ENCODE measurements around the gene RASSF9. TPM values are rescaled to one million over a fixed set of nuclear protein-coding genes. Genes with fewer than 3 reads are reported as not detected.

The RASSF9 gene
- total RNA-seq, 6 experiments from 2014 or later, result 0.02 to 0.05 TPM; not detected in 4

GRCh38 chr12:85781766-85782165, 54.4 kb downstream of the RASSF9 start:
- Mint-ChIP-seq H3K4me3 (no peak overlapping the region), H3K36me3 (ENCODE audit: low read depth) (no peaks in the 10 kb centered on the region), H3K9me3 (peaks cover 4% of the 10 kb centered on the region), H3K27ac (no peak overlapping the region), H3K27me3 (ENCODE audit: insufficient read depth) (peaks cover 2% of the 10 kb centered on the region; the same call in 1 of the 2 replicates), H3K4me1 (ENCODE audit: low read depth) (no peaks in the 10 kb centered on the region)
- no peak for DNase-seq
- TF ChIP-seq, protein P1, sequence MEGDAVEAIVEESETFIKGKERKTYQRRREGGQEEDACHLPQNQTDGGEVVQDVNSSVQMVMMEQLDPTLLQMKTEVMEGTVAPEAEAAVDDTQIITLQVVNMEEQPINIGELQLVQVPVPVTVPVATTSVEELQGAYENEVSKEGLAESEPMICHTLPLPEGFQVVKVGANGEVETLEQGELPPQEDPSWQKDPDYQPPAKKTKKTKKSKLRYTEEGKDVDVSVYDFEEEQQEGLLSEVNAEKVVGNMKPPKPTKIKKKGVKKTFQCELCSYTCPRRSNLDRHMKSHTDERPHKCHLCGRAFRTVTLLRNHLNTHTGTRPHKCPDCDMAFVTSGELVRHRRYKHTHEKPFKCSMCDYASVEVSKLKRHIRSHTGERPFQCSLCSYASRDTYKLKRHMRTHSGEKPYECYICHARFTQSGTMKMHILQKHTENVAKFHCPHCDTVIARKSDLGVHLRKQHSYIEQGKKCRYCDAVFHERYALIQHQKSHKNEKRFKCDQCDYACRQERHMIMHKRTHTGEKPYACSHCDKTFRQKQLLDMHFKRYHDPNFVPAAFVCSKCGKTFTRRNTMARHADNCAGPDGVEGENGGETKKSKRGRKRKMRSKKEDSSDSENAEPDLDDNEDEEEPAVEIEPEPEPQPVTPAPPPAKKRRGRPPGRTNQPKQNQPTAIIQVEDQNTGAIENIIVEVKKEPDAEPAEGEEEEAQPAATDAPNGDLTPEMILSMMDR (IDR thresholded peaks at IDR 0.05), result no peak

GRCh38 chr12:85779768-85780167, 56.4 kb downstream of the RASSF9 start:
- TF ChIP-seq, protein P1 (IDR thresholded peaks at IDR 0.05), result no peak
- no peaks in the 10 kb centered on the region for H3K36me3 Mint-ChIP-seq (ENCODE audit: low read depth)

DNA sequence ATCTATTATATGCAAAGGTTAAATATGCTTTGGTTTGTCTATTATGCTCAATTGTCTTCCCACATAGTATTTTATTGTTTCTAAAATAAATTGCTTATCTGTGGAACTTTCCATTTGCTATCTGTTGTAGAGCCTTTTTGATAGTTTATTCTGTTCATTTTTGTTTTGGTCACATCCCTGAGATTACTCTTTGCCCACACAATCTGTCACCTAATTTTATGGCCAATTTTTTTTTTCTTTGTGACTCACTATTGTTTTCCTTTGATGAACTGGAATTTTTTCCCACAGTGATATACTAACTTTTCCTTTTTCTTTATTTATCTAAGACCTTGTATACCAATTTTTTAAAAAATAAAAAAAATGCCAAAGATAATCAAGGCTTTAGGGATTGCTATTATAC, 61.1 kb downstream of the RASSF9 start:
- no peaks in the 10 kb centered on the region for H3K4me1 Mint-ChIP-seq (ENCODE audit: low read depth)

More at GRCh38 chr12:85779768-85780167, 56.4 kb downstream of the RASSF9 start:
- DNase-seq, result no peak
- no peak overlapping the region for H3K27ac Mint-ChIP-seq
- H3K27me3 Mint-ChIP-seq (ENCODE audit: insufficient read depth), result peaks cover 2% of the 10 kb centered on the region; the same call in 1 of the 2 replicates
- no peaks in the 10 kb centered on the region for H3K4me1 Mint-ChIP-seq (ENCODE audit: low read depth)
- no peaks in the 10 kb centered on the region; the same call in 1 of the 2 replicates for H3K9me3 Mint-ChIP-seq
- no peak overlapping the region for H3K4me3 Mint-ChIP-seq

DNA sequence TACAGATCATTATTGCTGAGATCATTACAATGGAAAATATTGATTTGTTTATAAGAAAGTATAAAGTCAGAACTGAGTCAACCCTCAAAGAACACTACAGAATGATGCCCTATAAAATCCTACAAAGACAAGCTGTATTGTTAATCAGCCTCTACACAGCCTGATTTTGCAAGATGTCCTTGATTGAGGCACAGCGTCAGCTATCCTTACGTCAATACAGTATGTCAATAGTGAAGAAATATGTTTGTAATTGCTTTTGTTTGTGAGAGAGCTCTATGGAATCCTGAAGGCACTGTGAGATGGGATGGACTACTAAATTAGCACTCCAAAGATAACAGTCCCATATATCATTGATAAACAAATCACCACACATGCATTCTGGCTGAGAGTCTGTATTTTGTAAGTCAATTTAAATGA, 70.7 kb downstream of the RASSF9 start:
- Mint-ChIP-seq H3K36me3 (ENCODE audit: low read depth) (no peaks in the 10 kb centered on the region), H3K4me3 (no peak overlapping the region), H3K9me3 (peaks cover under 1% of the 10 kb centered on the region; the same call in 1 of the 2 replicates), H3K27ac (no peak overlapping the region), H3K4me1 (ENCODE audit: low read depth) (no peaks in the 10 kb centered on the region), H3K27me3 (ENCODE audit: insufficient read depth) (no peaks in the 10 kb centered on the region; the same call in 1 of the 2 replicates)
- DNase-seq, result no peak
- TF ChIP-seq, protein P1 (IDR thresholded peaks at IDR 0.05), result no peak

More for the DNA sequence above, 61.1 kb downstream of the RASSF9 start:
- TF ChIP-seq, protein P1 (IDR thresholded peaks at IDR 0.05), result no peak
- no peak overlapping the region for H3K27ac Mint-ChIP-seq
- peaks cover 1% of the 10 kb centered on the region; the same call in 1 of the 2 replicates for H3K27me3 Mint-ChIP-seq (ENCODE audit: insufficient read depth)
- H3K36me3 Mint-ChIP-seq (ENCODE audit: low read depth), result no peaks in the 10 kb centered on the region
- DNase-seq, result no peak
- no peak overlapping the region for H3K4me3 Mint-ChIP-seq
- peaks cover 12% of the 10 kb centered on the region; the same call in 1 of the 2 replicates for H3K9me3 Mint-ChIP-seq

DNA sequence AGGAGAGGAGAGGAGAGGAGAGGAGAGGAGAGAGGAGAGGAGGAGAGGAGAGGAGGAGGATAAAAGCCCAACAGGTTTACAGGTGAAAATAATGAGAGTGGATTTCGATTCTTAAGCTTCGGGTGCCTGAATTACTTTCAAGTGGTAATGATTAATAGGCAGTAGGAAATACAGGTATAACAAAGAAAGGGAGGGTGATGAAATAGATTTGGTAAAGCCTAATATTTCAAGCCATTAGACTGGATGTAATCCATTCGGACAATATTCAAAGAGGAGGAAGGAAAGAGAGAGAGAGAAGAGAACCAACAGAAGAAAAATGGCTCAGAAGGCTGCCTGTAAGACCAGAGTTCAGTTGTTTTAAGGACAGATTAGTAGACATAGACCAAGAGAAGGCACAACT, 76.6 kb downstream of the RASSF9 start:
- Mint-ChIP-seq H3K4me1 (ENCODE audit: low read depth) (no peaks in the 10 kb centered on the region), H3K4me3 (no peak overlapping the region), H3K27ac (no peak overlapping the region), H3K27me3 (ENCODE audit: insufficient read depth) (peaks cover 2% of the 10 kb centered on the region; the same call in 1 of the 2 replicates), H3K36me3 (ENCODE audit: low read depth) (peaks cover 5% of the 10 kb centered on the region; the same call in 1 of the 2 replicates), H3K9me3 (peaks cover 17% of the 10 kb centered on the region)
- TF ChIP-seq, protein P1 (IDR thresholded peaks at IDR 0.05), result no peak
- DNase-seq, result no peak

Data from HFFc6 (cell line).